ENCODE data around the gene TCERG1L.

Gene TCERG1L

DNA sequence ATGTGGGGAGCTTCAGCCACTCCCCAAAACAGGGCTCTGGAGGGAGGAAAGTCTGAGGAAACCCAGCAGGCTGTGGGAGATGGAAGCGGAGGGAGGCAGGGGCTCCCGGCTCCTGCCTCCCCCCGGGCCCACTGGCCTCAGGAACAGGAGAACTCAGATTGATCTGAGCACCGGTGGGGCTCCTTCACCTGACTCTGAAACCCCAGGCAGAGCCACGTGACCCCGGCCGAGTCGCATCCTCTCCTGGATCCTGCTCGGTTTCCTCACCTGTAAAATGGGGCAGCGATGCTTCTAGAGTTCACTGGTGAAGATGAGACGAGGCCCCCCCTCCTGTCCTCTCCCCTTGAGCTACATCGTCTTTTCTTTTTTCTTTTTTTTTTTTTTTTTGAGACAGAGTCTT is 33.6 kb downstream of the TCERG1L start:
- Histone ChIP-seq H3K9me3 (ENCODE audit: insufficient read depth, low read depth, low read length) (peaks cover 25% of the 10 kb centered on the region; the same call in 1 of the 2 replicates), H3K9ac (ENCODE audit: low read depth, low read length, poor library complexity, severe bottlenecking) (no peak overlapping the region), H3K27me3 (ENCODE audit: insufficient read depth, low read length, poor library complexity, severe bottlenecking) (no peaks in the 10 kb centered on the region), H3K79me2 (ENCODE audit: insufficient read depth, low read length) (no peaks in the 10 kb centered on the region), H2AFZ (ENCODE audit: low read length) (no peak overlapping the region), H3K4me2 (ENCODE audit: low read depth, low read length, poor library complexity, severe bottlenecking) (no peak overlapping the region), H3F3A (ENCODE audit: low read depth) (no peaks in the 10 kb centered on the region), H3K36me3 (ENCODE audit: insufficient read depth, low read length) (no peaks in the 10 kb centered on the region), H3K4me3 (ENCODE audit: low read length, poor library complexity, severe bottlenecking) (no peak overlapping the region), H4K20me1 (ENCODE audit: insufficient read depth, low read length, poor library complexity, severe bottlenecking) (no peaks in the 10 kb centered on the region), H3K4me1 (ENCODE audit: insufficient read depth, low read length, poor library complexity, severe bottlenecking) (no peaks in the 10 kb centered on the region), H3K9me2 (replicated peaks; ENCODE audit: low read depth, low read length) (no peaks in the 10 kb centered on the region)
- TF ChIP-seq CTCF (conservative IDR thresholded peaks at IDR 0.05; ENCODE audit: low read length) (no peak), EZH2phosphoT487 (IDR thresholded peaks at IDR 0.05; ENCODE audit: borderline replicate concordance) (no peak)

GRCh38 chr10:131277278-131277677 is 34.2 kb downstream of the TCERG1L start:
- Histone ChIP-seq H2AFZ (ENCODE audit: low read length) (no peak overlapping the region), H3K9me3 (ENCODE audit: insufficient read depth, low read depth, low read length) (peaks cover 25% of the 10 kb centered on the region; the same call in 1 of the 2 replicates), H3K4me3 (ENCODE audit: low read length, poor library complexity, severe bottlenecking) (no peak overlapping the region), H3K4me1 (ENCODE audit: insufficient read depth, low read length, poor library complexity, severe bottlenecking) (no peaks in the 10 kb centered on the region), H3K4me2 (ENCODE audit: low read depth, low read length, poor library complexity, severe bottlenecking) (no peak overlapping the region), H4K20me1 (ENCODE audit: insufficient read depth, low read length, poor library complexity, severe bottlenecking) (no peaks in the 10 kb centered on the region), H3K9ac (ENCODE audit: low read depth, low read length, poor library complexity, severe bottlenecking) (no peak overlapping the region), H3K36me3 (ENCODE audit: insufficient read depth, low read length) (no peaks in the 10 kb centered on the region), H3K9me2 (replicated peaks; ENCODE audit: low read depth, low read length) (no peaks in the 10 kb centered on the region), H3F3A (ENCODE audit: low read depth) (no peaks in the 10 kb centered on the region), H3K79me2 (ENCODE audit: insufficient read depth, low read length) (no peaks in the 10 kb centered on the region), H3K27me3 (ENCODE audit: insufficient read depth, low read length, poor library complexity, severe bottlenecking) (no peaks in the 10 kb centered on the region)
- no peak for TF ChIP-seq CTCF (conservative IDR thresholded peaks at IDR 0.05; ENCODE audit: low read length)
- no peak for TF ChIP-seq EZH2phosphoT487 (IDR thresholded peaks at IDR 0.05; ENCODE audit: borderline replicate concordance)

- no peaks in the 10 kb centered on the region for H3K27me3 ChIP-seq (ENCODE audit: insufficient read depth, low read length, poor library complexity, severe bottlenecking)
- TF ChIP-seq EZH2phosphoT487 (IDR thresholded peaks at IDR 0.05; ENCODE audit: borderline replicate concordance): no peak
- no peak for TF ChIP-seq CTCF (conservative IDR thresholded peaks at IDR 0.05; ENCODE audit: low read length)
These were observed 35.8 kb downstream of the TCERG1L start for GRCh38 chr10:131275691-131276090.

More at GRCh38 chr10:131275691-131276090, 35.8 kb downstream of the TCERG1L start:
- Histone ChIP-seq H3K36me3 (ENCODE audit: insufficient read depth, low read length) (no peaks in the 10 kb centered on the region), H3K9ac (ENCODE audit: low read depth, low read length, poor library complexity, severe bottlenecking) (no peak overlapping the region), H3K4me1 (ENCODE audit: insufficient read depth, low read length, poor library complexity, severe bottlenecking) (no peaks in the 10 kb centered on the region), H4K20me1 (ENCODE audit: insufficient read depth, low read length, poor library complexity, severe bottlenecking) (no peaks in the 10 kb centered on the region), H3K4me3 (ENCODE audit: low read length, poor library complexity, severe bottlenecking) (no peak overlapping the region), H2AFZ (ENCODE audit: low read length) (no peak overlapping the region), H3F3A (ENCODE audit: low read depth) (no peaks in the 10 kb centered on the region), H3K9me2 (replicated peaks; ENCODE audit: low read depth, low read length) (no peaks in the 10 kb centered on the region), H3K4me2 (ENCODE audit: low read depth, low read length, poor library complexity, severe bottlenecking) (no peak overlapping the region), H3K79me2 (ENCODE audit: insufficient read depth, low read length) (no peaks in the 10 kb centered on the region), H3K9me3 (ENCODE audit: insufficient read depth, low read depth, low read length) (peaks cover 39% of the 10 kb centered on the region)
